ENCODE measurements around the gene MYBPH.

Gene MYBPH

GRCh38 chr1:203146537-203146936 lies 29.1 kb downstream of the MYBPH start:
- DNase-seq, result no peak

- no peak for DNase-seq
Measured at GRCh38 chr1:203146042-203146369, 29.6 kb downstream of the MYBPH start.

- DNase-seq, result no peak
Measured at GRCh38 chr1:203145321-203146041, 30.1 kb downstream of the MYBPH start.

- DNase-seq, result no peak
Measured at GRCh38 chr1:203144661-203145060, 31.0 kb downstream of the MYBPH start.

- no peak for DNase-seq
Measured at GRCh38 chr1:203143641-203144040, 32.0 kb downstream of the MYBPH start.

- DNase-seq, result no peak
Measured at GRCh38 chr1:203142684-203143408, 32.8 kb downstream of the MYBPH start.

GRCh38 chr1:203142124-203142523 lies 33.5 kb downstream of the MYBPH start:
- no peak for DNase-seq

GRCh38 chr1:203140743-203141520 lies 34.7 kb downstream of the MYBPH start:
- no peak for DNase-seq

- no peak for DNase-seq
Measured at GRCh38 chr1:203139976-203140475, 35.6 kb downstream of the MYBPH start.

GRCh38 chr1:203138066-203138465 lies 37.6 kb downstream of the MYBPH start:
- DNase-seq, result no peak

- DNase-seq, result no peak
Measured at GRCh38 chr1:203137324-203137723, 38.3 kb downstream of the MYBPH start.

GRCh38 chr1:203136409-203137042 lies 39.1 kb downstream of the MYBPH start:
- DNase-seq, result no peak

GRCh38 chr1:203135636-203136305 lies 39.9 kb downstream of the MYBPH start:
- DNase-seq, result no peak

- DNase-seq, result no peak
Measured at GRCh38 chr1:203133970-203134725, 41.5 kb downstream of the MYBPH start.

GRCh38 chr1:203131548-203132200 lies 44.0 kb downstream of the MYBPH start:
- no peak for DNase-seq

- DNase-seq, result no peak
Measured at GRCh38 chr1:203130358-203130985, 45.2 kb downstream of the MYBPH start.

GRCh38 chr1:203129501-203130231 lies 46.0 kb downstream of the MYBPH start:
- DNase-seq, result no peak

GRCh38 chr1:203128716-203129500 lies 46.7 kb downstream of the MYBPH start:
- DNase-seq, result no peak

GRCh38 chr1:203128431-203128715 lies 47.3 kb downstream of the MYBPH start:
- DNase-seq, result no peak
